Left lung (tissue), 10 donors: Measurements from ENCODE around the gene MSLN. TPM values are rescaled to one million over a fixed set of nuclear protein-coding genes. Genes with fewer than 3 reads are reported as not detected.

Experiments used
- ATAC-seq: fragments of 200-7000 bp; cut with Tn5 transposase; one replicate; pipeline ENCODE4 v1.9.1; 2020; ENCODE audit warnings: moderate library complexity
- DNase-seq, 4 donors: peaks; one replicate each; pipeline ENCODE4 v3.0.0-alpha.2; 2013 to 2020
- H3K27ac ChIP-seq, 2 donors: fragments of 200-600 bp; sonication (generic) in 1 of 2; one replicate each; pipeline versions ENCODE4 v1.5.0 to v1.8.0; 2020 to 2021
- H3K27me3 ChIP-seq, 2 donors: fragments of 200-600 bp; sonication (generic) in 1 of 2; one replicate each; pipeline versions ENCODE4 v1.5.0 to v1.8.0; 2020 to 2021
- H3K36me3 ChIP-seq, 2 donors: fragments of 200-600 bp; sonication (generic) in 1 of 2; one replicate each; pipeline versions ENCODE4 v1.5.0 to v1.8.0; 2020 to 2021
- H3K4me1 ChIP-seq, 2 donors: fragments of 200-600 bp; one replicate each; pipeline ENCODE4 v1.8.0; 2021
- H3K4me3 ChIP-seq, 2 donors: fragments of 200-600 bp; sonication (generic) in 1 of 2; one replicate each; pipeline versions ENCODE4 v1.5.0 to v1.8.0; 2020 to 2021; ENCODE audit warnings: mild to moderate bottlenecking in 1 of 2
- H3K9me3 ChIP-seq, 2 donors: fragments of 200-600 bp; sonication (generic) in 1 of 2; one replicate each; pipeline versions ENCODE4 v1.5.0 to v1.8.0; 2020 to 2021
- CTCF ChIP-seq, 2 donors: fragments of 200-600 bp; sonication (generic) in 1 of 2; IDR thresholded peaks; one replicate each; pipeline versions ENCODE4 v1.5.0 to v1.8.0; 2021; ENCODE audit warnings: antibody characterized with exemption in 2 of 2
- intact Hi-C, 2 donors: fragments of 100-400 bp; cut with DNase I; formaldehyde crosslinking; loops; one replicate each; pipeline versions ENCODE4 v1.11.2 to v1.14.2; 2022
- polyA plus RNA-seq, 6 donors: library from polyadenylated mRNA; unstranded; fragments of 120-200 nt; gene quantifications; one replicate each; pipeline ENCODE4 v1.2.1, GENCODE V29; 2013; ENCODE audit not compliant: insufficient read length in 6 of 6
- total RNA-seq, 2 donors: library from RNA; stranded (reverse); fragmentation: NEBNext Ultra II Directional; extraction: Animal tissue kit (Norgen Biotek cat#: 25700); gene quantifications; one replicate each; pipeline ENCODE4 v1.2.1, GENCODE V29; 2021
- donor health status: DM: no; HTN: yes; CAD: no.
- donor health status: DM: no; HTN: no; CAD: no.

MSLN gene
- total and polyA plus RNA-seq, 8 donors, result 14.5 to 464 (median 20.8) TPM

GRCh38 chr16:807347-808084, 47.0 kb downstream of the MSLN start:
- ATAC-seq, result peak; percentile 99
- Histone ChIP-seq H3K4me1 (peaks cover 0 to 20% of the 10 kb centered on the region in 2 donors), H3K27ac (peak overlapping the region; percentile 88 to 96), H3K27me3 (peaks cover 0 to 36% of the 10 kb centered on the region in 2 donors), H3K4me3 (peak overlapping the region; percentile 78 to 88), H3K9me3 (no peaks in the 10 kb centered on the region), H3K36me3 (no peaks in the 10 kb centered on the region)
- intact Hi-C loops, result no loop called here
- peak; percentile 87 to 97 (median 96) for DNase-seq
- TF ChIP-seq CTCF (IDR thresholded peaks at IDR 0.05), result no peak

- Histone ChIP-seq H3K4me1 (peaks cover 0 to 20% of the 10 kb centered on the region in 2 donors), H3K4me3 (peak overlapping the region; percentile 78 to 88), H3K27me3 (peaks cover 2 to 36% of the 10 kb centered on the region in 2 donors), H3K9me3 (no peaks in the 10 kb centered on the region), H3K27ac (peak overlapping the region in 1 of 2 donors; percentile 96), H3K36me3 (no peaks in the 10 kb centered on the region)
- ATAC-seq (no peak), DNase-seq (no peak)
- intact Hi-C loops, result no loop called here
- TF ChIP-seq CTCF (IDR thresholded peaks at IDR 0.05), result no peak
These were observed 47.5 kb downstream of the MSLN start for GRCh38 chr16:808085-808386.

GRCh38 chr16:813204-813915, 52.8 kb downstream of the MSLN start:
- ATAC-seq, result peak; percentile 79
- no peak overlapping the region for H3K4me3 ChIP-seq

GRCh38 chr16:813916-814412, 53.4 kb downstream of the MSLN start:
- no peak overlapping the region for H3K4me3 ChIP-seq
- no peaks in the 10 kb centered on the region for H3K36me3 ChIP-seq
- H3K9me3 ChIP-seq, result no peaks in the 10 kb centered on the region
- peaks cover 19 to 87% of the 10 kb centered on the region in 2 donors for H3K27me3 ChIP-seq
- ATAC-seq (no peak), DNase-seq (no peak)
- TF ChIP-seq CTCF (IDR thresholded peaks at IDR 0.05), result no peak
- intact Hi-C loops, result no loop called here
- H3K27ac ChIP-seq, result no peak overlapping the region
- H3K4me1 ChIP-seq, result peaks cover 7 to 9% of the 10 kb centered on the region in 2 donors

More at GRCh38 chr16:813204-813915, 52.8 kb downstream of the MSLN start:
- H3K4me1 ChIP-seq, result peaks cover 7 to 14% of the 10 kb centered on the region in 2 donors
- no peaks in the 10 kb centered on the region for H3K9me3 ChIP-seq
- no peak overlapping the region for H3K27ac ChIP-seq
- H3K36me3 ChIP-seq, result no peaks in the 10 kb centered on the region
- peak in 2 of 4 donors; percentile 13 to 36 for DNase-seq
- peaks cover 19 to 80% of the 10 kb centered on the region in 2 donors for H3K27me3 ChIP-seq
- TF ChIP-seq CTCF (IDR thresholded peaks at IDR 0.05), result peak; percentile 23 to 44
- intact Hi-C loops, result no loop called here

GRCh38 chr16:814974-815373, 54.4 kb downstream of the MSLN start:
- intact Hi-C loops, result loop anchor here in 1 of 2 donors (5.0 kb wide), 1 partner anchor 242 kb away; no protein-coding TSS in a partner anchor
- DNase-seq (no peak), ATAC-seq (no peak)
- no peak overlapping the region for H3K4me3 ChIP-seq
- no peaks in the 10 kb centered on the region for H3K36me3 ChIP-seq
- no peaks in the 10 kb centered on the region for H3K9me3 ChIP-seq
- H3K27me3 ChIP-seq, result peaks cover 19 to 97% of the 10 kb centered on the region in 2 donors
- H3K4me1 ChIP-seq, result peaks cover 7 to 9% of the 10 kb centered on the region in 2 donors
- TF ChIP-seq CTCF (IDR thresholded peaks at IDR 0.05), result no peak
- H3K27ac ChIP-seq, result no peak overlapping the region
